Endothelial cell of umbilical vein (primary cell): Measurements from ENCODE around the gene MORC3. TPM values are rescaled to one million over a fixed set of nuclear protein-coding genes. Genes with fewer than 3 reads are reported as not detected.
A peak's percentile ranks its signal among the peaks of the same experiment; 100 is the strongest.
"Not testable (repeated sequence)": the region's sequence is repeated elsewhere in the genome, so short reads cannot be mapped to it uniquely, and the experiment has no call there.

Experiments used
- BruUV-seq: library from RNA; stranded (reverse); fragments of 400-500 nt; replicated peaks from 2 replicates; lab custom pipeline; 2021; lab: Mats Ljungman, UMichigan
- CTCF ChIA-PET: fragments of 300-600, 350-600 bp; sonication (Branson Sonifier 250); formaldehyde crosslinking; loops from one replicate; lab custom pipeline; 2021; ENCODE audit warnings: antibody characterized with exemption, inconsistent platforms; lab: Charles Lee
- POLR2A ChIA-PET: fragments of 300-600, 350-600 bp; sonication (Branson Sonifier 250); formaldehyde crosslinking; loops from one replicate; lab custom pipeline; 2021; ENCODE audit warnings: antibody characterized with exemption, inconsistent platforms; lab: Charles Lee
- DNase-seq: peaks from one replicate; pipeline ENCODE4 v3.0.0-alpha.2; 2011; ENCODE audit warnings: low read depth, low spot score
- FAIRE-seq: peaks from 2 replicates; lab custom pipeline; 2011; peaks lifted over from hg19 to GRCh38; lab: Jason Lieb, UNC
- H2AFZ ChIP-seq: 2 replicates; pipeline ENCODE4 v1.6.0; 2012; ENCODE audit warnings: low read depth, low read length, control low read depth, inconsistent platforms
- H3K27ac ChIP-seq: 2 replicates; pipeline ENCODE4 v1.5.1; 2011; ENCODE audit warnings: low read depth, mild to moderate bottlenecking, control low read depth, low read length, moderate library complexity; ENCODE audit not compliant: insufficient read depth
- H3K27me3 ChIP-seq, 2 experiments: 2 replicates each; pipeline versions ENCODE4 v1.6.0 to v1.6.1; 2011; ENCODE audit warnings: low read length in 2 of 2, mixed read lengths in 1 of 2; ENCODE audit not compliant: control insufficient read depth in 2 of 2, insufficient read depth in 2 of 2
- H3K36me3 ChIP-seq, 2 experiments: 2 replicates in 1 of 2; 3 replicates in 1 of 2; pipeline ENCODE4 v1.5.1; 2011; ENCODE audit warnings: low read length in 2 of 2, mild to moderate bottlenecking in 1 of 2, moderate library complexity in 1 of 2; ENCODE audit not compliant: control insufficient read depth in 2 of 2, insufficient read depth in 2 of 2; ENCODE audit errors: extremely low read depth in 1 of 2
- H3K4me1 ChIP-seq: 3 replicates; pipeline ENCODE4 v1.5.1; 2011; ENCODE audit warnings: mild to moderate bottlenecking, low read length; ENCODE audit not compliant: control insufficient read depth, insufficient read depth; ENCODE audit errors: extremely low read depth
- H3K4me2 ChIP-seq: 2 replicates; pipeline ENCODE4 v1.6.1; 2011; ENCODE audit warnings: low read length, control low read depth, mixed read lengths; ENCODE audit not compliant: insufficient read depth
- H3K4me3 ChIP-seq, 3 experiments: fragments of 200-600 bp in 1 of 3; sonication (generic), shearing (Covaris generic) in 1 of 3; replicated peaks in 1 of 3; 2 replicates each; pipeline ENCODE4 v1.5.1; 2011 to 2016; ENCODE audit warnings: control low read depth in 3 of 3, low read length in 3 of 3, mild to moderate bottlenecking in 2 of 3, inconsistent platforms in 1 of 3, low read depth in 1 of 3, moderate library complexity in 1 of 3; ENCODE audit not compliant: insufficient read depth in 1 of 3
- H3K79me2 ChIP-seq: 2 replicates; pipeline ENCODE4 v1.6.0; 2012; ENCODE audit warnings: low read length, inconsistent platforms; ENCODE audit not compliant: control insufficient read depth, insufficient read depth
- H3K9ac ChIP-seq: replicated peaks from 2 replicates; pipeline ENCODE3; 2011; ENCODE audit warnings: low read length, control low read depth; ENCODE audit not compliant: insufficient read depth; ENCODE audit errors: extremely low read depth
- H3K9me1 ChIP-seq: replicated peaks from 3 replicates; pipeline ENCODE4 v1.6.0; 2011; ENCODE audit warnings: mild to moderate bottlenecking, low read length; ENCODE audit not compliant: control insufficient read depth, insufficient read depth; ENCODE audit errors: extremely low read depth
- H3K9me3 ChIP-seq: replicated peaks from 2 replicates; pipeline ENCODE4 v1.5.1; 2012; ENCODE audit warnings: low read length, inconsistent platforms; ENCODE audit not compliant: control insufficient read depth, insufficient read depth
- H4K20me1 ChIP-seq: replicated peaks from 2 replicates; pipeline ENCODE3; 2011; ENCODE audit warnings: mild to moderate bottlenecking, low read length; ENCODE audit not compliant: control insufficient read depth, insufficient read depth; ENCODE audit errors: extremely low read depth
- CTCF ChIP-seq, 2 donors: IDR thresholded peaks; 1 replicate in 1 of 2; 2 replicates in 1 of 2; pipeline ENCODE4 v1.5.1; 2011; ENCODE audit warnings: low read length in 2 of 2, mild to moderate bottlenecking in 2 of 2, moderate library complexity in 2 of 2, control low read depth in 1 of 2, inconsistent platforms in 1 of 2, low read depth in 1 of 2; ENCODE audit not compliant: insufficient read depth in 1 of 2; ENCODE audit errors: extremely low read depth in 1 of 2
- MAX ChIP-seq: IDR thresholded peaks from 2 replicates; pipeline ENCODE4 v1.6.1; 2011; ENCODE audit not compliant: insufficient read depth, insufficient read length
- MYC ChIP-seq: IDR thresholded peaks from one replicate; pipeline ENCODE4 v1.6.1; 2011; ENCODE audit warnings: mild to moderate bottlenecking, low read depth, low read length
- dilution Hi-C: fragments of 300-500 bp; cut with MboI; formaldehyde crosslinking; loops from one replicate; pipeline ENCODE4 v1.15.0; 2019; ENCODE audit warnings: low sequenced_read_pairs; ENCODE audit not compliant: extremely low pct_ligation_motif_present
- intact Hi-C: fragments of 100-400 bp; cut with micrococcal nuclease; formaldehyde crosslinking; loops from one replicate; pipeline ENCODE4 v1.10.0; 2022
- polyA plus RNA-seq, 4 experiments: library from polyadenylated mRNA; depleted of rRNA in 3 of 4; stranded (reverse) in 3 of 4; unstranded in 1 of 4; fragments of >200 nt; gene quantifications; 2 replicates each; pipeline versions ENCODE4 v1.2.1 to v1.2.3, GENCODE V29; 2011 to 2012; ENCODE audit warnings: missing spikeins in 1 of 4
- total RNA-seq: library from RNA; stranded (reverse); gene quantifications from 2 replicates; pipeline ENCODE4 v1.2.3, GENCODE V29; 2021

Gene MORC3
- total and polyA plus RNA-seq, 2 donors (not counting 3 experiments of a cell fraction or from before 2014, with no cell fraction given), result 7.3 to 25.3 TPM

GRCh38 chr21:36381841-36382589 lies 62.0 kb downstream of the MORC3 start:
- FAIRE-seq (peak; percentile 48), DNase-seq (peak; percentile 14)
- BruUV-seq, result no TSS peak
- no peaks in the 10 kb centered on the region for H3K27me3 ChIP-seq
- peaks cover 0 to 4% of the 10 kb centered on the region in 2 experiments for H3K36me3 ChIP-seq
- dilution Hi-C loops, result no loop called here
- peaks cover 7% of the 10 kb centered on the region for H3K4me1 ChIP-seq
- ChIA-PET POLR2A (no interaction called here), CTCF (no interaction called here)
- H3K27ac ChIP-seq, result no peak overlapping the region
- no peak overlapping the region for H3K9ac ChIP-seq
- no peak overlapping the region for H3K4me3 ChIP-seq
- H2AFZ ChIP-seq, result no peak overlapping the region
- no peaks in the 10 kb centered on the region for H3K9me1 ChIP-seq
- intact Hi-C loops, result no loop called here
- TF ChIP-seq CTCF (IDR thresholded peaks at IDR 0.05; ENCODE audit: extremely low read depth in 1 of 2, insufficient read depth in 1 of 2, low read depth in 1 of 2, low read length in 2 of 2) (no peak), MAX (no peak), MYC (no peak)
- H4K20me1 ChIP-seq, result no peaks in the 10 kb centered on the region
- H3K4me2 ChIP-seq, result no peak overlapping the region
- H3K9me3 ChIP-seq, result no peaks in the 10 kb centered on the region
- H3K79me2 ChIP-seq, result peaks cover 2% of the 10 kb centered on the region

- H3K79me2 ChIP-seq, dilution Hi-C loops, intact Hi-C loops, H3K4me3 ChIP-seq, H3K27me3 ChIP-seq, H2AFZ ChIP-seq, CTCF ChIA-PET, DNase-seq, H3K4me1 ChIP-seq, H3K9me3 ChIP-seq, H3K9me1 ChIP-seq, H3K4me2 ChIP-seq, BruUV-seq, H3K9ac ChIP-seq, FAIRE-seq, H4K20me1 ChIP-seq, H3K27ac ChIP-seq, H3K36me3 ChIP-seq: not testable (repeated sequence)
- POLR2A ChIA-PET, result interaction anchor here (0.7 kb wide), 1 partner anchor 67 kb away, joined by 8 read pairs; no protein-coding TSS in a partner anchor
These were observed 62.7 kb downstream of the MORC3 start for GRCh38 chr21:36382722-36383121.
